Nephron (organoid): ENCODE data around the gene ASIC2.

Experiments used
- H3K27ac Mint-ChIP-seq, 3 experiments: 2 replicates each; pipeline ENCODE4 v1.8.0; 2020; ENCODE audit warnings: mixed read lengths in 3 of 3, mild to moderate bottlenecking in 2 of 3, moderate library complexity in 1 of 3
- H3K27me3 Mint-ChIP-seq: 2 replicates; pipeline ENCODE4 v1.8.0; 2021; ENCODE audit warnings: low read depth, mild to moderate bottlenecking, moderate library complexity, mixed read lengths
- H3K36me3 Mint-ChIP-seq: 2 replicates; pipeline ENCODE4 v1.8.0; 2020; ENCODE audit warnings: low read depth, mixed read lengths
- H3K4me1 Mint-ChIP-seq: 2 replicates; pipeline ENCODE4 v1.8.0; 2020; ENCODE audit warnings: mixed read lengths
- H3K4me3 Mint-ChIP-seq, 3 experiments: 2 replicates each; pipeline ENCODE4 v1.8.0; 2020; ENCODE audit warnings: mild to moderate bottlenecking in 3 of 3, mixed read lengths in 3 of 3, moderate library complexity in 2 of 3
- H3K9me3 Mint-ChIP-seq: 2 replicates; pipeline ENCODE4 v1.8.0; 2020; ENCODE audit warnings: mixed read lengths
- TF ChIP-seq, protein P1 (sequence below), 3 experiments: fragments of 200-600 bp; sonication (generic); IDR thresholded peaks; one replicate each; pipeline ENCODE4 v1.5.0; 2021; ENCODE audit warnings: antibody characterized with exemption in 3 of 3; ENCODE audit not compliant: unreplicated experiment in 3 of 3

Gene ASIC2

GRCh38 chr17:33200587-33200986, 92.5 kb downstream of the ASIC2 start:
- Mint-ChIP-seq H3K4me3 (no peak overlapping the region), H3K9me3 (no peaks in the 10 kb centered on the region), H3K27me3 (peaks cover 22% of the 10 kb centered on the region), H3K4me1 (peaks cover 7% of the 10 kb centered on the region), H3K27ac (no peak overlapping the region), H3K36me3 (no peaks in the 10 kb centered on the region)
- TF ChIP-seq, protein P1, sequence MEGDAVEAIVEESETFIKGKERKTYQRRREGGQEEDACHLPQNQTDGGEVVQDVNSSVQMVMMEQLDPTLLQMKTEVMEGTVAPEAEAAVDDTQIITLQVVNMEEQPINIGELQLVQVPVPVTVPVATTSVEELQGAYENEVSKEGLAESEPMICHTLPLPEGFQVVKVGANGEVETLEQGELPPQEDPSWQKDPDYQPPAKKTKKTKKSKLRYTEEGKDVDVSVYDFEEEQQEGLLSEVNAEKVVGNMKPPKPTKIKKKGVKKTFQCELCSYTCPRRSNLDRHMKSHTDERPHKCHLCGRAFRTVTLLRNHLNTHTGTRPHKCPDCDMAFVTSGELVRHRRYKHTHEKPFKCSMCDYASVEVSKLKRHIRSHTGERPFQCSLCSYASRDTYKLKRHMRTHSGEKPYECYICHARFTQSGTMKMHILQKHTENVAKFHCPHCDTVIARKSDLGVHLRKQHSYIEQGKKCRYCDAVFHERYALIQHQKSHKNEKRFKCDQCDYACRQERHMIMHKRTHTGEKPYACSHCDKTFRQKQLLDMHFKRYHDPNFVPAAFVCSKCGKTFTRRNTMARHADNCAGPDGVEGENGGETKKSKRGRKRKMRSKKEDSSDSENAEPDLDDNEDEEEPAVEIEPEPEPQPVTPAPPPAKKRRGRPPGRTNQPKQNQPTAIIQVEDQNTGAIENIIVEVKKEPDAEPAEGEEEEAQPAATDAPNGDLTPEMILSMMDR (IDR thresholded peaks at IDR 0.05; ENCODE audit: unreplicated experiment in 3 of 3): no peak

DNA sequence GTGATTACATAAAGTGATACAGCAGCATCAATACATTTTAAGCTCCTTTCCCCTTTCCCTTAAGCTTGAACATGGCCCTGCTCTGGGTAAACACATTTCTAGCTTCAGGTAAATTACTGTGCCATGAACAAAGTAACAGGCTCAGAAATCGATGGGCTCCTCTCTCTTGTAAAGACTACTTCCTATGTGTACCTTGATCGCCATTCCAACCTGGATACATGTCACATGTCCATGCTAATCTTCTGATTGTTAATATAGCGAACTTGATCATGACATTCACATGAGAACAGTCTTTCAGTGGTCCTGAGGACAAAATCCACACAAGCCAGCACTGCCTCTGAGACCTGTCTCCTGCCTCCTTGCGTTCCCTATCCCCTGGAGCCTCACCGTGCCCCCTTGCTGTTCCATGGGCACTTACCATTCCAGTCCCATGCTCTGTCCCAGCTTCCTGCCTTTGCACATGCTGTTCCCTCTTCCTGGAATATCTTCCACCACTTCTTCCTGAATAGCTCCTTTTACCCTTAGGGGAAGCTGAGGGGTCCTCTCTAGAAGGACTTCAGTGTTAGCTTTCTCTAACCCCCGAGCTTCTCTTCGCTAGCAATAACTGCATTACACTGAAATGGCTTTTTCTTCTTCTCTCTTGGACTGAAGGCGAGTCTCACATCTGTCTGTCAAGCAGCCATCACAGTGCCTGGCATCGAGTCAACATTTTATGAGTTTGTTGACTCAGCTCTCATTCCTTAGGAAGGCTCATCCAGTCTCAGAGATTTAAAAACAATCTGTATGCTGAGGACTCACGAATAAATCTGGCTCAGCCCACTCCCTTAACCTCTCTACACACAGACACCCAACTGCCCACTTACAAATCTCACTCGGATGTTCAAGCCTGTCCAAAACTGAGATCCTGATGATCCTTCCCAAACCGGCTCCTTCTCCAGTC, 93.3 kb downstream of the ASIC2 start:
- TF ChIP-seq, protein P1 (IDR thresholded peaks at IDR 0.05; ENCODE audit: unreplicated experiment in 3 of 3): no peak
- Mint-ChIP-seq H3K9me3 (no peaks in the 10 kb centered on the region), H3K27me3 (peaks cover 17% of the 10 kb centered on the region), H3K4me3 (no peak overlapping the region), H3K27ac (no peak overlapping the region), H3K36me3 (no peaks in the 10 kb centered on the region), H3K4me1 (peaks cover 7% of the 10 kb centered on the region)

- Mint-ChIP-seq H3K4me3 (no peak overlapping the region), H3K27me3 (peaks cover 14% of the 10 kb centered on the region), H3K27ac (no peak overlapping the region), H3K4me1 (peaks cover 7% of the 10 kb centered on the region), H3K36me3 (no peaks in the 10 kb centered on the region), H3K9me3 (no peaks in the 10 kb centered on the region)
- TF ChIP-seq, protein P1 (IDR thresholded peaks at IDR 0.05; ENCODE audit: unreplicated experiment in 3 of 3): no peak
Measured at GRCh38 chr17:33198954-33199353, 94.1 kb downstream of the ASIC2 start.

GRCh38 chr17:33197342-33197741, 95.8 kb downstream of the ASIC2 start:
- H3K27me3 Mint-ChIP-seq: peaks cover 7% of the 10 kb centered on the region
- no peaks in the 10 kb centered on the region for H3K36me3 Mint-ChIP-seq
- H3K4me1 Mint-ChIP-seq: peaks cover 7% of the 10 kb centered on the region
- no peak overlapping the region for H3K4me3 Mint-ChIP-seq
- no peak overlapping the region for H3K27ac Mint-ChIP-seq
- TF ChIP-seq, protein P1 (IDR thresholded peaks at IDR 0.05; ENCODE audit: unreplicated experiment in 3 of 3): no peak
- H3K9me3 Mint-ChIP-seq: no peaks in the 10 kb centered on the region

GRCh38 chr17:33196883-33197282, 96.2 kb downstream of the ASIC2 start:
- peaks cover 7% of the 10 kb centered on the region for H3K4me1 Mint-ChIP-seq
- no peak overlapping the region for H3K4me3 Mint-ChIP-seq
- no peaks in the 10 kb centered on the region for H3K9me3 Mint-ChIP-seq
- H3K36me3 Mint-ChIP-seq: no peaks in the 10 kb centered on the region
- H3K27ac Mint-ChIP-seq: no peak overlapping the region
- H3K27me3 Mint-ChIP-seq: peaks cover 7% of the 10 kb centered on the region
- TF ChIP-seq, protein P1 (IDR thresholded peaks at IDR 0.05; ENCODE audit: unreplicated experiment in 3 of 3): no peak
